ENCODE data around the gene ATP6V0A1. TPM values are rescaled to one million over a fixed set of nuclear protein-coding genes. Genes with fewer than 3 reads are reported as not detected.

Gene ATP6V0A1
- total RNA-seq, 1 donor from 2014 or later = 78.6 TPM

DNA sequence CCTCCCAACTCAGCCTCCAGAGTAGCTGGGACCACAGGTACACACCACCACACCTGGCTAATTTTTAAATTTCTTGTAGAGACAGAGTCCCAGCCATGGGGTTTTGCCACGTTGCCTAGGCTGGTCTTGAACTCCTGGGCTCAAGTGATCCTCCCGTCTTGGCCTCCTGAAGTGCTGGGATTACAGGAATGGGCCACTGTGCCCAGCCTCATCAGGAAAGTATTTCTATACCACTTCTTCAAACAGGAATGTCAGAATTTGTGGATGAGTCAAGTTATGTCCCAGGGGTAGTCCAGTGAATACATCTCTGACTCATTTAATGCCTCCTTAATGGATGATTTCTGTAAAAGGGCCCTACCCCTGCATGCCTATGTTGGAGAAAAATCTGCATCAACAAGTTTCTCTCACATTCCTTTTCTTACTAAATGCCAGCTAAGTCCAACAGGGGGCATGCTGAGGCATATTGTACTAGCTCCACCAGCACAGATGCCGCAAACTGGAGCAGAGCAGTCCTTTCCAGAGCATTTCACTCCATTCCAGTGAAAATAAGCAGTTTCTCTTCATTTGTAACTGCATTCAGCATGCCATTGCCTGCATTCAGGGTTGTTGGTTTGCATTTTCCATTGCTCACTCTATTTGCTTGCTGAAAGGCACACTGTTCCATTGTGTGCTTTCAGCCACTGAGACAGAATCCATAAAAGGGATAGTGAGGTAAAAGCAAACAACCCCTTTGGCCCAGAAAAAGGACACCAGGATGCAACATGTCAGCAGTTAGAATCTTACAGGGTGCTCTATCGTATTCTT is 30.3 kb upstream of the ATP6V0A1 start:
- H3K27me3 ChIP-seq (ENCODE audit: insufficient read depth, low read length) = no peaks in the 10 kb centered on the region
- FAIRE-seq (peak; percentile 89), DNase-seq (ENCODE audit: low read depth) (peak; percentile 98)
- no peaks in the 10 kb centered on the region for H3K9me3 Mint-ChIP-seq (ENCODE audit: unreplicated experiment)
- peak overlapping the region; percentile 64 for H3K4me3 Mint-ChIP-seq (ENCODE audit: unreplicated experiment)
- no peaks in the 10 kb centered on the region for H3K27me3 Mint-ChIP-seq (ENCODE audit: low read depth, unreplicated experiment)
- H3K4me1 Mint-ChIP-seq (ENCODE audit: low read depth, unreplicated experiment) = peaks cover 10% of the 10 kb centered on the region
- no peaks in the 10 kb centered on the region for H3K36me3 Mint-ChIP-seq (ENCODE audit: low read depth, unreplicated experiment)
- H3K79me2 ChIP-seq (ENCODE audit: insufficient read depth, low read length) = no peaks in the 10 kb centered on the region
- peaks cover 14% of the 10 kb centered on the region for H3K4me1 ChIP-seq (ENCODE audit: insufficient read depth, low read length)
- H4K20me1 ChIP-seq (ENCODE audit: insufficient read depth, low read length) = no peaks in the 10 kb centered on the region
- H3K4me2 ChIP-seq (ENCODE audit: low read length) = peak overlapping the region; percentile 59
- no peak for TF ChIP-seq EZH2 (IDR thresholded peaks at IDR 0.05; ENCODE audit: insufficient read depth, low read length)
- TF ChIP-seq, protein P1, sequence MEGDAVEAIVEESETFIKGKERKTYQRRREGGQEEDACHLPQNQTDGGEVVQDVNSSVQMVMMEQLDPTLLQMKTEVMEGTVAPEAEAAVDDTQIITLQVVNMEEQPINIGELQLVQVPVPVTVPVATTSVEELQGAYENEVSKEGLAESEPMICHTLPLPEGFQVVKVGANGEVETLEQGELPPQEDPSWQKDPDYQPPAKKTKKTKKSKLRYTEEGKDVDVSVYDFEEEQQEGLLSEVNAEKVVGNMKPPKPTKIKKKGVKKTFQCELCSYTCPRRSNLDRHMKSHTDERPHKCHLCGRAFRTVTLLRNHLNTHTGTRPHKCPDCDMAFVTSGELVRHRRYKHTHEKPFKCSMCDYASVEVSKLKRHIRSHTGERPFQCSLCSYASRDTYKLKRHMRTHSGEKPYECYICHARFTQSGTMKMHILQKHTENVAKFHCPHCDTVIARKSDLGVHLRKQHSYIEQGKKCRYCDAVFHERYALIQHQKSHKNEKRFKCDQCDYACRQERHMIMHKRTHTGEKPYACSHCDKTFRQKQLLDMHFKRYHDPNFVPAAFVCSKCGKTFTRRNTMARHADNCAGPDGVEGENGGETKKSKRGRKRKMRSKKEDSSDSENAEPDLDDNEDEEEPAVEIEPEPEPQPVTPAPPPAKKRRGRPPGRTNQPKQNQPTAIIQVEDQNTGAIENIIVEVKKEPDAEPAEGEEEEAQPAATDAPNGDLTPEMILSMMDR (IDR thresholded peaks at IDR 0.05; ENCODE audit: insufficient read depth, low read depth, low read length) = peak; percentile 94
- H3K27ac ChIP-seq (ENCODE audit: low read depth, low read length) = peak overlapping the region; percentile 41
- no peak overlapping the region for H3K4me3 ChIP-seq (ENCODE audit: insufficient read depth, low read depth, low read length)
- peak overlapping the region; percentile 48 for H2AFZ ChIP-seq (ENCODE audit: low read depth, low read length)
- no peaks in the 10 kb centered on the region for H3K36me3 ChIP-seq (ENCODE audit: insufficient read depth, low read length)
- no peaks in the 10 kb centered on the region for H3K9me3 ChIP-seq (ENCODE audit: insufficient read depth, low read depth, low read length)
- H3K9ac ChIP-seq (ENCODE audit: low read length) = peak overlapping the region; percentile 34
- H3K27ac Mint-ChIP-seq (ENCODE audit: unreplicated experiment) = peak overlapping the region; percentile 91

DNA sequence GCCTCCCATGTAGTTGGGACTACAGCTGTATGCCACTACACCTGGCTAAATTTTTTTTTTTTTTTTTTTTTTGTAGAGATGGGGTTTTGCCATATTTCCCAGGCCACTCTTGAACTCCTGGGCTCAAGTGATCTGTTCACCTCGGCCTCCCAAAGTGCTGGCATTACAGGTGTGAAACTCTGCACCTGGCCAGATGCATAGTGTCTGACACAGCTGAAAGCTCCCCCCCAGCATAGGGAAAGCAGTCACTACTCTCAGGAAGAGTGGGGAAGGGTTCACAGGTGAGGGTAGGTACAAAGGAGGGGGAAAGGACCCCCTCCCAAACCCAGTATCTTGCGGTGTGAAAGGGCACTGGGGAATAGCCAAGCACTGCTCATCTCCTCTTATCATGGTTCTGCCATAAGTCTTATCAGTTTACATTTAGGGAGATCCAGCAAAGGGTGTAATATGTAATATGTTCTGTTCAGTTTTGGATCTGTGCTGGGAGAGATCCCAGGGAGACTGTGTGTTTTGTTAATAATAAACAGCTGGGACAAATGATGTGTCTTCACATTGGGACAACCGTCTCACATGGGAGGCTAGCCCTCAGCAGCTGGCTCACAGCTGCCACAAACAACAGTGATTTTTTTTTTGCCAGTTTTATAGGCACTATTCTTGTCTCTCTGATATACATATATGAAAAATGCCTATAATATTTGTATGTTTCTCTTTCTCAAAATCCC is 28.8 kb upstream of the ATP6V0A1 start:
- H3K9me3 ChIP-seq (ENCODE audit: insufficient read depth, low read depth, low read length) = no peaks in the 10 kb centered on the region
- no peak overlapping the region for H3K27ac ChIP-seq (ENCODE audit: low read depth, low read length)
- no peaks in the 10 kb centered on the region for H3K79me2 ChIP-seq (ENCODE audit: insufficient read depth, low read length)
- H3K4me2 ChIP-seq (ENCODE audit: low read length) = no peak overlapping the region
- H3K27ac Mint-ChIP-seq (ENCODE audit: unreplicated experiment) = no peak overlapping the region
- no peak for TF ChIP-seq EZH2 (IDR thresholded peaks at IDR 0.05; ENCODE audit: insufficient read depth, low read length)
- TF ChIP-seq, protein P1 (IDR thresholded peaks at IDR 0.05; ENCODE audit: insufficient read depth, low read depth, low read length) = no peak
- H2AFZ ChIP-seq (ENCODE audit: low read depth, low read length) = no peak overlapping the region
- H3K4me1 Mint-ChIP-seq (ENCODE audit: low read depth, unreplicated experiment) = peaks cover 7% of the 10 kb centered on the region
- no peak overlapping the region for H3K4me3 ChIP-seq (ENCODE audit: insufficient read depth, low read depth, low read length)
- DNase-seq (ENCODE audit: low read depth) = no peak
- no peaks in the 10 kb centered on the region for H3K36me3 Mint-ChIP-seq (ENCODE audit: low read depth, unreplicated experiment)
- no peak overlapping the region for H3K4me3 Mint-ChIP-seq (ENCODE audit: unreplicated experiment)
- H3K36me3 ChIP-seq (ENCODE audit: insufficient read depth, low read length) = no peaks in the 10 kb centered on the region
- peaks cover 9% of the 10 kb centered on the region for H3K4me1 ChIP-seq (ENCODE audit: insufficient read depth, low read length)
- H4K20me1 ChIP-seq (ENCODE audit: insufficient read depth, low read length) = no peaks in the 10 kb centered on the region
- H3K9me3 Mint-ChIP-seq (ENCODE audit: unreplicated experiment) = no peaks in the 10 kb centered on the region
- no peak overlapping the region for H3K9ac ChIP-seq (ENCODE audit: low read length)
- H3K27me3 ChIP-seq (ENCODE audit: insufficient read depth, low read length) = no peaks in the 10 kb centered on the region
- H3K27me3 Mint-ChIP-seq (ENCODE audit: low read depth, unreplicated experiment) = no peaks in the 10 kb centered on the region
- FAIRE-seq = no peak
